A549 (cell line): Measurements from ENCODE around the gene TNRC6C.

ENCODE experiments used
- BCL3 ChIP-seq: fragments of >200 bp; sonication (Bioruptor Twin); formaldehyde crosslinking; IDR thresholded peaks from 3 replicates; pipeline ENCODE4 v1.6.1; 2016
- CTCF ChIP-seq: fragments of >200 bp; sonication (Bioruptor Twin); formaldehyde crosslinking; IDR thresholded peaks from 3 replicates; pipeline ENCODE4 v1.5.1; 2016
- HDAC2 ChIP-seq: fragments of 200-600 bp; sonication (generic); IDR thresholded peaks from 2 replicates; pipeline ENCODE4 v1.6.1; 2016
- NPAS2 ChIP-seq: fragments of 250-450 bp; sonication (Bioruptor Pico); IDR thresholded peaks from 2 replicates; pipeline ENCODE4 v1.8.0; 2022; ENCODE audit warnings: mild to moderate bottlenecking, moderate library complexity, borderline replicate concordance
- PHF8 ChIP-seq: fragments of 200-600 bp; sonication (generic); IDR thresholded peaks from 2 replicates; pipeline ENCODE4 v1.6.1; 2016; ENCODE audit warnings: low read depth, mild to moderate bottlenecking, antibody characterized with exemption, moderate library complexity, borderline replicate concordance
- POLR2A ChIP-seq: IDR thresholded peaks from 2 replicates; pipeline ENCODE4 v1.6.1; 2012; ENCODE audit warnings: mild to moderate bottlenecking, low read length
- POLR2AphosphoS2 ChIP-seq: conservative IDR thresholded peaks from 2 replicates; pipeline ENCODE4 v1.6.1; 2012; ENCODE audit warnings: low read length, improper control_type of control experiment, inconsistent platforms
- SMC3 ChIP-seq: fragments of >200 bp; sonication (Bioruptor Twin); formaldehyde crosslinking; IDR thresholded peaks from 3 replicates; pipeline ENCODE4 v1.6.1; 2018; ENCODE audit warnings: inconsistent platforms
- ZFP36 ChIP-seq: fragments of 450-650 bp; IDR thresholded peaks from 2 replicates; pipeline ENCODE4 v1.6.1; 2014; ENCODE audit warnings: borderline replicate concordance; ENCODE audit not compliant: partially characterized antibody
- TF ChIP-seq, protein P1 (sequence below): fragments of 200-600 bp; sonication (generic); IDR thresholded peaks from 2 replicates; pipeline ENCODE4 v1.6.1; 2016; ENCODE audit warnings: antibody characterized with exemption, mild to moderate bottlenecking, moderate library complexity

DNA sequence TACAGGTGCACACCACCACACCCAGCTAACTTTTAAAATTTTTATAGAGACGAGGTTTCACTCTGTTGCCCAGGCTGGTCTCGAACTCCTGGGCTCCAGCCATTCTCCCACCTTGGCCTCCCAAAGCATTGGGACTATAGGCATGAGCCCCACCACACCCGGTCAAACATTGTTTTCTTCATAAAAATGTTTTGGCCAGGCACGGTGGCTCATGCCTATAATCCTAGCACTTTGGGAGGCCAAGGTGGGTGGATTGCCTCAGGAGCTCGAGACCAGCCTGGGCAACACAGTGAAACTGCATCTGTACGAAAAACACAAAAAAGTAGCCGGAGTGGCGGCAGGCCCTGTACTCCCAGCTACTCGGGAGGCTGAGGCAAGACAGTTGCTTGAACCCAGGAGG lies 157.9 kb downstream of the TNRC6C start:
- TF ChIP-seq, protein P1, sequence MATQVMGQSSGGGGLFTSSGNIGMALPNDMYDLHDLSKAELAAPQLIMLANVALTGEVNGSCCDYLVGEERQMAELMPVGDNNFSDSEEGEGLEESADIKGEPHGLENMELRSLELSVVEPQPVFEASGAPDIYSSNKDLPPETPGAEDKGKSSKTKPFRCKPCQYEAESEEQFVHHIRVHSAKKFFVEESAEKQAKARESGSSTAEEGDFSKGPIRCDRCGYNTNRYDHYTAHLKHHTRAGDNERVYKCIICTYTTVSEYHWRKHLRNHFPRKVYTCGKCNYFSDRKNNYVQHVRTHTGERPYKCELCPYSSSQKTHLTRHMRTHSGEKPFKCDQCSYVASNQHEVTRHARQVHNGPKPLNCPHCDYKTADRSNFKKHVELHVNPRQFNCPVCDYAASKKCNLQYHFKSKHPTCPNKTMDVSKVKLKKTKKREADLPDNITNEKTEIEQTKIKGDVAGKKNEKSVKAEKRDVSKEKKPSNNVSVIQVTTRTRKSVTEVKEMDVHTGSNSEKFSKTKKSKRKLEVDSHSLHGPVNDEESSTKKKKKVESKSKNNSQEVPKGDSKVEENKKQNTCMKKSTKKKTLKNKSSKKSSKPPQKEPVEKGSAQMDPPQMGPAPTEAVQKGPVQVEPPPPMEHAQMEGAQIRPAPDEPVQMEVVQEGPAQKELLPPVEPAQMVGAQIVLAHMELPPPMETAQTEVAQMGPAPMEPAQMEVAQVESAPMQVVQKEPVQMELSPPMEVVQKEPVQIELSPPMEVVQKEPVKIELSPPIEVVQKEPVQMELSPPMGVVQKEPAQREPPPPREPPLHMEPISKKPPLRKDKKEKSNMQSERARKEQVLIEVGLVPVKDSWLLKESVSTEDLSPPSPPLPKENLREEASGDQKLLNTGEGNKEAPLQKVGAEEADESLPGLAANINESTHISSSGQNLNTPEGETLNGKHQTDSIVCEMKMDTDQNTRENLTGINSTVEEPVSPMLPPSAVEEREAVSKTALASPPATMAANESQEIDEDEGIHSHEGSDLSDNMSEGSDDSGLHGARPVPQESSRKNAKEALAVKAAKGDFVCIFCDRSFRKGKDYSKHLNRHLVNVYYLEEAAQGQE, result no peak
- no peak for TF ChIP-seq CTCF
- TF ChIP-seq POLR2A, result no peak
- no peak for TF ChIP-seq NPAS2 (CRISPR knock-in tag)
- TF ChIP-seq SMC3, result no peak
- TF ChIP-seq PHF8, result no peak
- TF ChIP-seq BCL3, result no peak
- no peak for TF ChIP-seq ZFP36
- no peak for TF ChIP-seq POLR2AphosphoS2
- no peak for TF ChIP-seq HDAC2
